ENCODE results near the gene FBN2.

Gene FBN2

GRCh38 chr5:128551476-128551875 is 13.4 kb upstream of the FBN2 start:
- DNase-seq (ENCODE audit: insufficient read length) (no peak), FAIRE-seq (no peak)
- TF ChIP-seq POLR2AphosphoS5 (IDR thresholded peaks at IDR 0.05; ENCODE audit: low read depth, low read length) (no peak), TAF1 (IDR thresholded peaks at IDR 0.05; ENCODE audit: borderline replicate concordance, low read depth, low read length) (no peak), POLR2A (IDR thresholded peaks at IDR 0.05; ENCODE audit: low read depth, low read length) (no peak)

GRCh38 chr5:128549496-128549895 is 11.5 kb upstream of the FBN2 start:
- DNase-seq (ENCODE audit: insufficient read length): no peak
- TF ChIP-seq POLR2AphosphoS5 (IDR thresholded peaks at IDR 0.05; ENCODE audit: low read depth, low read length): no peak
- no peak for TF ChIP-seq POLR2A (IDR thresholded peaks at IDR 0.05; ENCODE audit: low read depth, low read length)
- TF ChIP-seq TAF1 (IDR thresholded peaks at IDR 0.05; ENCODE audit: borderline replicate concordance, low read depth, low read length): no peak
- no peak for FAIRE-seq

GRCh38 chr5:128546658-128547281 is 8.7 kb upstream of the FBN2 start:
- DNase-seq (ENCODE audit: insufficient read length): no peak
- no peak for TF ChIP-seq POLR2A (IDR thresholded peaks at IDR 0.05; ENCODE audit: low read depth, low read length)
- FAIRE-seq: no peak

- DNase-seq (ENCODE audit: insufficient read length) (no peak), FAIRE-seq (no peak)
- TF ChIP-seq POLR2A (IDR thresholded peaks at IDR 0.05; ENCODE audit: low read depth, low read length): no peak
- TF ChIP-seq TAF1 (IDR thresholded peaks at IDR 0.05; ENCODE audit: borderline replicate concordance, low read depth, low read length): no peak
- no peak for TF ChIP-seq POLR2AphosphoS5 (IDR thresholded peaks at IDR 0.05; ENCODE audit: low read depth, low read length)
These were observed 3.3 kb upstream of the FBN2 start for GRCh38 chr5:128541385-128541784.

GRCh38 chr5:128539038-128539429 is 989 bp upstream of the FBN2 start:
- no peak for FAIRE-seq
- DNase-seq (ENCODE audit: insufficient read length): no peak

GRCh38 chr5:128538250-128539037 is 399 bp upstream of the FBN2 start:
- no peak for TF ChIP-seq TAF1 (IDR thresholded peaks at IDR 0.05; ENCODE audit: borderline replicate concordance, low read depth, low read length)
- no peak for TF ChIP-seq POLR2AphosphoS5 (IDR thresholded peaks at IDR 0.05; ENCODE audit: low read depth, low read length)
- TF ChIP-seq POLR2A (IDR thresholded peaks at IDR 0.05; ENCODE audit: low read depth, low read length): no peak
- DNase-seq (ENCODE audit: insufficient read length): no peak
- FAIRE-seq: no peak

More at GRCh38 chr5:128539038-128539429, 989 bp upstream of the FBN2 start:
- TF ChIP-seq TAF1 (IDR thresholded peaks at IDR 0.05; ENCODE audit: borderline replicate concordance, low read depth, low read length): no peak
- no peak for TF ChIP-seq POLR2A (IDR thresholded peaks at IDR 0.05; ENCODE audit: low read depth, low read length)
- no peak for TF ChIP-seq POLR2AphosphoS5 (IDR thresholded peaks at IDR 0.05; ENCODE audit: low read depth, low read length)

GRCh38 chr5:128537221-128537999 is 635 bp downstream of the FBN2 start:
- FAIRE-seq: no peak
- TF ChIP-seq POLR2AphosphoS5 (IDR thresholded peaks at IDR 0.05; ENCODE audit: low read depth, low read length): no peak
- TF ChIP-seq TAF1 (IDR thresholded peaks at IDR 0.05; ENCODE audit: borderline replicate concordance, low read depth, low read length): no peak
- TF ChIP-seq POLR2A (IDR thresholded peaks at IDR 0.05; ENCODE audit: low read depth, low read length): no peak
- no peak for DNase-seq (ENCODE audit: insufficient read length)

GRCh38 chr5:128536254-128537220 is 1.5 kb downstream of the FBN2 start:
- TF ChIP-seq POLR2A (IDR thresholded peaks at IDR 0.05; ENCODE audit: low read depth, low read length) (no peak), TAF1 (IDR thresholded peaks at IDR 0.05; ENCODE audit: borderline replicate concordance, low read depth, low read length) (no peak), POLR2AphosphoS5 (IDR thresholded peaks at IDR 0.05; ENCODE audit: low read depth, low read length) (no peak)
- FAIRE-seq (no peak), DNase-seq (ENCODE audit: insufficient read length) (no peak)

- TF ChIP-seq TAF1 (IDR thresholded peaks at IDR 0.05; ENCODE audit: borderline replicate concordance, low read depth, low read length) (no peak), POLR2AphosphoS5 (IDR thresholded peaks at IDR 0.05; ENCODE audit: low read depth, low read length) (no peak), POLR2A (IDR thresholded peaks at IDR 0.05; ENCODE audit: low read depth, low read length) (no peak)
- DNase-seq (ENCODE audit: insufficient read length) (no peak), FAIRE-seq (no peak)
These were observed 2.8 kb downstream of the FBN2 start for GRCh38 chr5:128535251-128535650.

- no peak for DNase-seq (ENCODE audit: insufficient read length)
- TF ChIP-seq POLR2A (IDR thresholded peaks at IDR 0.05; ENCODE audit: low read depth, low read length) (no peak), TAF1 (IDR thresholded peaks at IDR 0.05; ENCODE audit: borderline replicate concordance, low read depth, low read length) (no peak), POLR2AphosphoS5 (IDR thresholded peaks at IDR 0.05; ENCODE audit: low read depth, low read length) (no peak)
- FAIRE-seq: no peak
These were observed 3.3 kb downstream of the FBN2 start for GRCh38 chr5:128534726-128535125.

GRCh38 chr5:128532776-128533175 is 5.3 kb downstream of the FBN2 start:
- no peak for FAIRE-seq
- DNase-seq (ENCODE audit: insufficient read length): no peak
- TF ChIP-seq POLR2A (IDR thresholded peaks at IDR 0.05; ENCODE audit: low read depth, low read length) (no peak), POLR2AphosphoS5 (IDR thresholded peaks at IDR 0.05; ENCODE audit: low read depth, low read length) (no peak), TAF1 (IDR thresholded peaks at IDR 0.05; ENCODE audit: borderline replicate concordance, low read depth, low read length) (no peak)
